Suprapubic skin (tissue), 4 donors: Measurements from ENCODE around the gene CD248. TPM values are rescaled to one million over a fixed set of nuclear protein-coding genes. Genes with fewer than 3 reads are reported as not detected.
"Not testable (repeated sequence)": the region's sequence is repeated elsewhere in the genome, so short reads cannot be mapped to it uniquely, and the experiment has no call there.

Source experiments
- DNase-seq, 2 donors: peaks; one replicate each; pipeline ENCODE4 v3.0.0-alpha.2; 2019; ENCODE audit warnings: low spot score in 2 of 2
- H3K27ac ChIP-seq: fragments of 200-600 bp; sonication (generic); one replicate; pipeline ENCODE4 v1.5.1; 2019
- H3K27me3 ChIP-seq: fragments of 200-600 bp; sonication (generic); one replicate; pipeline ENCODE4 v1.5.1; 2019
- H3K36me3 ChIP-seq: fragments of 200-600 bp; sonication (generic); one replicate; pipeline ENCODE4 v1.5.1; 2019
- H3K4me1 ChIP-seq: fragments of 200-600 bp; sonication (generic); one replicate; pipeline ENCODE4 v1.5.1; 2019
- H3K4me3 ChIP-seq: fragments of 200-600 bp; sonication (generic); one replicate; pipeline ENCODE4 v1.5.1; 2019; ENCODE audit warnings: mild to moderate bottlenecking
- H3K9me3 ChIP-seq: fragments of 200-600 bp; sonication (generic); one replicate; pipeline ENCODE4 v1.5.1; 2019
- EP300 ChIP-seq: sonication (generic); formaldehyde crosslinking; IDR thresholded peaks from one replicate; pipeline ENCODE4 v1.6.1; 2017; ENCODE audit warnings: antibody characterized with exemption
- POLR2A ChIP-seq, 2 donors: fragments of 450-650 bp; IDR thresholded peaks; one replicate each; pipeline ENCODE4 v1.6.1; 2017; ENCODE audit warnings: antibody characterized with exemption in 2 of 2, mild to moderate bottlenecking in 2 of 2, moderate library complexity in 2 of 2
- POLR2AphosphoS5 ChIP-seq, 3 donors: sonication (generic); formaldehyde crosslinking; IDR thresholded peaks; one replicate each; pipeline ENCODE4 v1.6.1; 2017; ENCODE audit warnings: antibody characterized with exemption in 3 of 3
- WGBS: methylation state at CpG from one replicate; pipeline ENCODE4 v1.1.5; 2018; 5-methylcytosine and 5-hydroxymethylcytosine counted together
- total RNA-seq, 4 donors: library from RNA; depleted of rRNA; stranded (reverse); fragments of >200 nt; gene quantifications; one replicate each; pipeline ENCODE4 v1.1.0, GENCODE V29; 2016
- TF ChIP-seq, protein P1 (sequence below), 2 donors: fragments of 200-600 bp in 1 of 2; fragments of 450-650 bp in 1 of 2; sonication (generic) in 1 of 2; IDR thresholded peaks; one replicate each; pipeline ENCODE4 v1.5.1; 2016 to 2019; ENCODE audit warnings: antibody characterized with exemption in 2 of 2, mild to moderate bottlenecking in 1 of 2, moderate library complexity in 1 of 2

CD248 gene
- total RNA-seq, 4 donors from 2014 or later: 5.9 to 32.6 (median 19.2) TPM

DNA sequence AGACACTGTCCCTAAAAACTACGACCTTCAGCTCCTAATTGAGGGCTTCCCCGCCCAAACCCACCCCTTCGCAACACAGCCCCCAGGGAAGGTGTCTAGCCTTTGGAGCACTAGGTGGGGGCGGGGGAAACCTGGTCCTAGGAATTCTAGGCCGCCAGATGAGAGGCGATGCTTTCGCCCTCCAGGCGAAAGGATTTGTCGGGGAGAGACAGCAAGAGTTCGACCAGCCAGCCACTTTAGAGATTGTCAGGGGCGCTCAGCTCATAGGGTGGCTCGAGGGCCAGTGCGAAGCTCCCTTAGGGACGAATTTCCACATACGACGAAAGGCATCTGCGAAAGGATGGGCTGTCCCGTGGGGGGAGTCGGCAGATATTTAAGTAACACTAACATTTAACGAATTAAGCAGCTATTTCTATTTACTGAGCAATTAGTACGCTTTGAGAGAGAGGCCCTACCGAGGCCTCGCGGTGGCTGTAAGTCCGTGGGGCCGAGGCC, 5.3 kb downstream of the CD248 start:
- Histone ChIP-seq H3K4me1 (peaks cover 27% of the 10 kb centered on the region), H3K27me3 (no peaks in the 10 kb centered on the region), H3K27ac (peak overlapping the region; percentile 78), H3K4me3 (peak overlapping the region; percentile 53), H3K9me3 (no peaks in the 10 kb centered on the region), H3K36me3 (no peaks in the 10 kb centered on the region)
- DNase-seq: no peak
- TF ChIP-seq, protein P1, sequence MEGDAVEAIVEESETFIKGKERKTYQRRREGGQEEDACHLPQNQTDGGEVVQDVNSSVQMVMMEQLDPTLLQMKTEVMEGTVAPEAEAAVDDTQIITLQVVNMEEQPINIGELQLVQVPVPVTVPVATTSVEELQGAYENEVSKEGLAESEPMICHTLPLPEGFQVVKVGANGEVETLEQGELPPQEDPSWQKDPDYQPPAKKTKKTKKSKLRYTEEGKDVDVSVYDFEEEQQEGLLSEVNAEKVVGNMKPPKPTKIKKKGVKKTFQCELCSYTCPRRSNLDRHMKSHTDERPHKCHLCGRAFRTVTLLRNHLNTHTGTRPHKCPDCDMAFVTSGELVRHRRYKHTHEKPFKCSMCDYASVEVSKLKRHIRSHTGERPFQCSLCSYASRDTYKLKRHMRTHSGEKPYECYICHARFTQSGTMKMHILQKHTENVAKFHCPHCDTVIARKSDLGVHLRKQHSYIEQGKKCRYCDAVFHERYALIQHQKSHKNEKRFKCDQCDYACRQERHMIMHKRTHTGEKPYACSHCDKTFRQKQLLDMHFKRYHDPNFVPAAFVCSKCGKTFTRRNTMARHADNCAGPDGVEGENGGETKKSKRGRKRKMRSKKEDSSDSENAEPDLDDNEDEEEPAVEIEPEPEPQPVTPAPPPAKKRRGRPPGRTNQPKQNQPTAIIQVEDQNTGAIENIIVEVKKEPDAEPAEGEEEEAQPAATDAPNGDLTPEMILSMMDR (IDR thresholded peaks at IDR 0.05): peak; percentile 89 to 96
- no peak for TF ChIP-seq POLR2AphosphoS5 (IDR thresholded peaks at IDR 0.05)
- WGBS: 17% methylated on average over 16 of the region's 26 CpGs

DNA sequence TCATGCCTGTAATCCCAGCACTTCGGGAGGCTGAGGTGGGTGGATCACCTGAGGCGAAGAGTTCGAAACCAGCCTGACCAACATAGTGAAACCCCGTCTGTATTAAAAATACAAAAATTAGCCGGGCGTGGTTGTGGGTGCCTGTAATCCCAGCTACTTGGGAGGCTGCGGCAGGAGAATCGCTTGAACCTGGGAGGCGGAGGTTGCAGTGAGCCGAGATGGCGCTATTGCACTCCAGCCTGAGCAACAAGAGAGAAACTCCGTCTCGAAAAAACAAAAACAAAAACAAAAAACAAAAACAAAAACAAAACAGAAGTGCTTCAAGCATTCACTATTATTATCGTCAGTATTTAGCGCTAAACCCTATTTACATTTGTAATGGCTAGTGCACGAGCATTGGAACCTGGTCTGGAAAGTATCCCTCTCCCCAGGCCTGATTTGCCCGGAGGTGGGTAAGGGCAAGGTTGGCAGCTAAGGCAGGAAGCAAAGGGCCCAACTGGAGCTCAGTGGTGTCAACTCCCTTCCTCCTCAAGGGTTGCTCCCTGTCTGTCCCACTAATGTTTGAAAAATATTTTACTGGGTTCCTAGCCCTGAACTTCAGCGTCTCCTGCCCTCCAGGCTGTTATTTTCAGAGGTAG, 5.9 kb downstream of the CD248 start:
- H3K4me3 ChIP-seq, H3K36me3 ChIP-seq, DNase-seq, H3K9me3 ChIP-seq, H3K27me3 ChIP-seq, H3K27ac ChIP-seq: not testable (repeated sequence)
- peaks cover 21% of the 10 kb centered on the region for H3K4me1 ChIP-seq
- WGBS: 83% methylated on average over 18 of the region's 18 CpGs

DNA sequence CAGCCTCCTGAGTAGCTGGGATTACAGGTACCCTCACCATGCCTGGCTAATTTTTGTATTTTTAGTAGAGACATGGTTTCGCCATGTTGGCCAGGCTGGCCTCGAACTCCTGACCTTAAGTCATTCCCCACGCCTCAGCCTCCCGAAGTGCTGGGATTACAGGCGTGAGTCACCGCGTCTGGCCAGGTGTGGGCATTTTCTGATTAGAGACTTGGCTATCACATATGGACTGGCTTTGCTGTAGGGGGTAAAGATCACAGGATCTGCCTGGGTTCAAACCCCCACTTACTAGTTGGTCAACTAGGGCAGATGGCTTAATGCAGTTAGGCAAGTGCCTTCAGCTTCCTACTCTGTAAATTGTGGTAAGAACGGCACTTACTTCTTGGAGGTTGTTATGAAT, 6.5 kb downstream of the CD248 start:
- H3K9me3 ChIP-seq: no peaks in the 10 kb centered on the region
- no peak for DNase-seq
- no peak overlapping the region for H3K4me3 ChIP-seq
- H3K27me3 ChIP-seq: no peaks in the 10 kb centered on the region
- H3K4me1 ChIP-seq: peaks cover 20% of the 10 kb centered on the region
- no peaks in the 10 kb centered on the region for H3K36me3 ChIP-seq
- no peak for TF ChIP-seq POLR2A (IDR thresholded peaks at IDR 0.05)
- TF ChIP-seq, protein P1 (IDR thresholded peaks at IDR 0.05): no peak
- TF ChIP-seq EP300: no peak
- TF ChIP-seq POLR2AphosphoS5 (IDR thresholded peaks at IDR 0.05): no peak
- no peak overlapping the region for H3K27ac ChIP-seq
- 80% methylated on average over 8 of the region's 8 CpGs for WGBS

DNA sequence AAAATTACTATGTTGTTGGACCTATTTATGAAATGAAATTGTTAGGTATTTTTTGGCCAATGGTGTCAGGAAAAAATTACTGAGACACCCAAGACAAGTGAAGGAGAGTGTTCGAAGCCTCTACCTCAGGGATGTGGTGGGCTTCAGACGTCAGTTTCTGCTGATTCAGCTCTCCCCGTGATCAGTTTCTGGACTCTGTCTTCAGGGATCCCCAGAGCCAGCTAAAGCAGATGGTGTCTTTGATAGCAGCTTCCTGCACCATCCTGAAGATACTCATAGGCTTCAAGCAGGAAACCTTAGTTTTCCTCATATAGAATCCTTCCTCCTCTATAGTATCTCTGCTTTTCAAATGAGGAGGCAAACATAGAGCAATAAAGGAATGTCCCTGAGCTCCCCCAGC, 7.4 kb downstream of the CD248 start:
- no peaks in the 10 kb centered on the region for H3K27me3 ChIP-seq
- no peaks in the 10 kb centered on the region for H3K9me3 ChIP-seq
- H3K4me1 ChIP-seq: peaks cover 20% of the 10 kb centered on the region
- no peak for DNase-seq
- 55% methylated on average over 3 of the region's 3 CpGs for WGBS
- H3K27ac ChIP-seq: no peak overlapping the region
- TF ChIP-seq EP300: no peak
- no peak overlapping the region for H3K4me3 ChIP-seq
- H3K36me3 ChIP-seq: no peaks in the 10 kb centered on the region

DNA sequence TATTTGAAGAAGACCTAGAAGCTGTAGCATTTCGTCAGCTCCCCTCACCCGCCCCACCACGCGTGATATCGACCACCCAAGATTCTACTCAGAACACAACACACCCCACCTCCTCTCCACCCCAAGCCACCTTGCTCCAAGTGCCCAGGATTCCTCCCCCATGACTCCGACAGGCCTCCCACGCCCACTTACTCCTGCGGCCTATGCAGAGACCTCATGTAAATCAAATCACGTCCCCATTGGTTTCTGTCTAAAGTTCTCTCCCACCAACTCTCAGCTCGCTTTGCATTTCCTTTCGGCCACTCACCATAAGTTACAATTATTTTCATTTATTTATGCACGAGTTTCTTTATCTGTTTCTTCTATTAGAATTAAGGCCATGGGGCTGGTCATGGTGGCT, 14.2 kb downstream of the CD248 start:
- WGBS: 85% methylated on average over 12 of the region's 12 CpGs
- no peaks in the 10 kb centered on the region for H3K4me1 ChIP-seq
- no peak for DNase-seq
- H3K27ac ChIP-seq: no peak overlapping the region
- H3K27me3 ChIP-seq: no peaks in the 10 kb centered on the region
- H3K36me3 ChIP-seq: no peaks in the 10 kb centered on the region
- TF ChIP-seq POLR2AphosphoS5 (IDR thresholded peaks at IDR 0.05) (no peak), POLR2A (IDR thresholded peaks at IDR 0.05) (no peak), EP300 (no peak)
- TF ChIP-seq, protein P1 (IDR thresholded peaks at IDR 0.05): no peak
- H3K9me3 ChIP-seq: no peaks in the 10 kb centered on the region
- no peak overlapping the region for H3K4me3 ChIP-seq

DNA sequence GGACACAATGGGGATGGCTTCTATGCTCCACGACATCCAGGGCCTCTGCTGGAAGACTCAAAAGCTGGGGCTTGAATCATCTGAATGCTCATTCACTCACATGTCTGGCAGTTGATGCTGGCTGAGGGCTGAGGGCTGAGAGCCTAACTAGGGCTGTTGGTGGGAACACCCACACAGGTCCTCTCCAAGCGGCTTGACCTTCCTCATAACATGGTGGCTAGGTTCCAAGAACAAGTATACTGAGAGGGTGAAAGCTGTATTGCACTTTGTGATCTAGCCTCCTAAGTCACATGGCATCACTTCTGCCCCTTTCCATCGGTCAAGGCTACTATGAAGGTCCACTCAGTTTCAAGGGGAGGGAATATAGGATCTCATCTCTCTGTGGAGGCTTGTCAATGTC, 17.7 kb downstream of the CD248 start:
- Histone ChIP-seq H3K36me3 (no peaks in the 10 kb centered on the region), H3K9me3 (no peaks in the 10 kb centered on the region), H3K27ac (no peak overlapping the region), H3K27me3 (peaks cover 20% of the 10 kb centered on the region), H3K4me3 (no peak overlapping the region), H3K4me1 (no peaks in the 10 kb centered on the region)
- no peak for TF ChIP-seq POLR2AphosphoS5 (IDR thresholded peaks at IDR 0.05)
- no peak for TF ChIP-seq EP300
- TF ChIP-seq, protein P1 (IDR thresholded peaks at IDR 0.05): no peak
- no peak for TF ChIP-seq POLR2A (IDR thresholded peaks at IDR 0.05)
- 93% methylated on average over 2 of the region's 3 CpGs for WGBS
- DNase-seq: no peak
